HG03565 (cell line): ENCODE measurements around the gene NBAS.

Experiments
- ATAC-seq: cut with Tn5 transposase; IDR thresholded peaks from one replicate; pipeline ENCODE4 v1.9.1; 2021; ENCODE audit warnings: mild to moderate bottlenecking, moderate library complexity; ENCODE audit not compliant: unreplicated experiment

Gene NBAS

GRCh38 chr2:15560988-15561573 lies at the start of gene NBAS:
TSS of gene NBAS (minus strand) at chr2:15561334. CDS start at chr2:15561304, 30 bp downstream.
- peak; percentile 70 for ATAC-seq

GRCh38 chr2:15610430-15610952 lies 49.4 kb upstream of the NBAS start:
- ATAC-seq, result no peak

DNA sequence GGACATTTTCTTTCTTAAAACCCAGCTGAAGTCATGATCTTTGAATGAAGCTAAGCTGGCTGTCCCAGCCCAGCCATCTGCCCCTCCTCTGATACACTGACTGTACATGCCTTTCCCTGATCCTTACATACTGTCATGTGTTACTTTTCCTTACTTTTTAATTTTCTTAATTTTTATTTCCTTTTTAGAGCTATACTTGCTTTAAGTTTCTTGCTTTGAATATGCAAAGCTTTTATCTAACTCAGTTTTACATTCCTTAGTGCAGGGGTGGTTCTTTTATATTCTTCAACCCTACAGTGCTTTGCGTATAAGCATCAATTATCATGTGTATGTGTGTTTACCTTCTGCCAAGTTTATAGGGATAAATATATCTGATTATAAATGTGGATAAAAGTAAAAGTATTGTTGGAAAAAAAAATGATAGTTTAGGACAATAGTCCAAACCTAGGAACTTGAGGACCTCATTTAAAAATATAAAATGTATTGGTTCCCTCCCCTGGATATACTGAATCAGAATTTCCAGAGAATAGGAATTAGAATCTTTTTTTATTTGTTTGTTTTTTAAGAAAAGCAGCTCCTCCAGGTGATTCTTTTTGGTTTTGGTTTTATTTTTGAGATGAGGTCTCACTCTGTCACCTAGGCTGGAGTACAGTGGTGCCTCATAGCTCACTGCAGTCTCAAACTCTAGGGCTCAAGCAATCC lies 48.4 kb upstream of the NBAS start:
- no peak for ATAC-seq

- no peak for ATAC-seq
Observed at GRCh38 chr2:15608392-15608761, 47.2 kb upstream of the NBAS start.

DNA sequence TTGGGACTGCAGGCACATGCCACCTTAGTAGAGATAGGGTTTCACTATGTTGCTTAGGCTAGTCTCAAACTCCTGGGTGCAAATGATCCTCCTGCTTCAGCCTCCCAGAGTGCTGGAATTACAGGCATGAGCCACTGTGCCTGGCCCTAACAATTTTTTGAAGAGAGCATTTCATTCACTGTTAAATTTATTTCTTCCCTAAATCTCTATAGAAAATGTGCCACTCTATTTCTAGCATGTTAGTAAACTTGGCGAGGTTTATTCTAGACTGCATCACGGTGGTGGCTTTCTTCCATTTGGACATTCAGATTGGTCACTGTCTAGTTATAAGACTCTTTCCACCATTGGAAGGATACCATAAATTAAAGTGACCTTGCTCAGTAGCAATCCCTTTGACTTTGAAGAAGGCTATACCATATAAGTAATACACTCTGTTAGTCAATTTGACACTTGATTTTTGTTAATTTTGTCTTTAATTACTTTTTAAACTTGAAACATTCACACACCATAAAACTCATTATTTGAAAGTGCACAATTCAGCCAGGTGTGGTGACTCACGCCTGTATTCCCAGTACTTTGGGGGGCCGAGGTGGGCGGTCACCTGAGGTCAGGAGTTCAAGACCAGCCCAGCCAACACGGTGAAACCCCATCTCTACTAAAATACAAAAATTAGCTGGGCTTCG lies 46.7 kb upstream of the NBAS start:
- no peak for ATAC-seq

DNA sequence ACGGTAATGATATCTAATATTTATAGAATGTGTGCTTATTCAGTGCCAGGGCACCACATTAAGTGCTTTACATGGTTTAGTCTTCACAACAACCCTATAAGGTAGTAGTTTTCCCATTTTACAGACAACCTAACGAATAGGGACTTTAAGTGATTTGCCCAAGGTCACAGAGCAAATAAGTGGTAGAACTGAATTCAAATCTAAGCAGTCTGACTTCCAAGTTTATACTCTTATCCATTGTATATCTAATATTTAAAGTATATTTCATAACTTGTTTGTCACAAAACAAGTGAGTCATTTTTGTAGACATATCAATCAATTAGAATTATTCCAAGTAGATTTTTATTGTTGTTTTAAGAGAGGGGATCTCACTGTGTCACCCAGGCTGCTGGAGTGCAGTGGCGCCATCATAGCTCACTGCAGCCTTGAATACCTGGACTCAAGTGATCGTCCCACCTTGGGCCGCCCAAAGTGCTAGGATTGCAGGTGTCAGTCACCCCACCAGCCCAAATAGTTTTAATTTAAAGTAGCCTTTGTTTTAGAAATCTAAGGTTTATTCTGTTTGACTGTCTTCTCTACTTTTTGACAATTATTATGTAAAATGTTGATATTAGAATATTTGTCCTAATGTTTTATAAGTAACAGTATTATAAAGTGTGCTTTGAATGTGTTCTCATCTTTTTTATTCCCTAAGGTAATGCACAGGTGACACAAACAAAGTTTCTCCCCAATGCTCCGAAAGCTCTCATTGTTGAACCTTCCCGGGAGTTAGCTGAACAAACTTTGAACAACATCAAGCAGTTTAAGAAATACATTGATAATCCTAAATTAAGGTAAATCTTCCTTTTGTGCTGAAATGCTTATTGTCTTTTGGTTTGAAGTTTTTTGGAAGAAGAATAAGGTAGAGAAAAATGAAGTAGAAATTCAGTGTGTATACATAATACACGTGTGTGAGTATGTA lies 45.6 kb upstream of the NBAS start:
- no peak for ATAC-seq

- ATAC-seq, result no peak
Observed at GRCh38 chr2:15605721-15606120, 44.6 kb upstream of the NBAS start.

- ATAC-seq, result no peak
Observed at GRCh38 chr2:15603948-15604347, 42.8 kb upstream of the NBAS start.

GRCh38 chr2:15603044-15603765 lies 42.1 kb upstream of the NBAS start:
- ATAC-seq, result no peak

GRCh38 chr2:15602393-15602792 lies 41.3 kb upstream of the NBAS start:
- no peak for ATAC-seq

GRCh38 chr2:15601681-15602080 lies 40.5 kb upstream of the NBAS start:
- no peak for ATAC-seq

DNA sequence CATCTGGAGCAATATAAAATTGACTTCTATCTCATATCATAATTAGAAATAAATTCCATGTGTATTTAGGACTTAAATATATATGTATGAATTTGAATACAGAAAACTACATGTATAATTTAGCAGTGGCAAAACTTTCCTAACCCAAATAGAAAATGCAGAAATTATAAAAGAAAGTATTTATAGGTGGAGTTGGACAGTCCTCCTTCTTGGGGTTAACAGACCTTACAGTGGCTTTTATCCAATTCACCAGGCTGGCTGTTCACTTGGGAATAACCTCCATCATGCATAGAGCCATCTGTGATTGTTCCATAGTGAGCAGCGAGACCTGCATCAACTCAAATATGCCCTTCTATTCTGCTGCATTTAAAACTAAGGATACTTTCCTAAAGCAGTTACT lies 38.9 kb upstream of the NBAS start:
- no peak for ATAC-seq

- no peak for ATAC-seq
Observed at GRCh38 chr2:15596968-15597367, 35.8 kb upstream of the NBAS start.

GRCh38 chr2:15596350-15596749 lies 35.2 kb upstream of the NBAS start:
- ATAC-seq, result no peak

DNA sequence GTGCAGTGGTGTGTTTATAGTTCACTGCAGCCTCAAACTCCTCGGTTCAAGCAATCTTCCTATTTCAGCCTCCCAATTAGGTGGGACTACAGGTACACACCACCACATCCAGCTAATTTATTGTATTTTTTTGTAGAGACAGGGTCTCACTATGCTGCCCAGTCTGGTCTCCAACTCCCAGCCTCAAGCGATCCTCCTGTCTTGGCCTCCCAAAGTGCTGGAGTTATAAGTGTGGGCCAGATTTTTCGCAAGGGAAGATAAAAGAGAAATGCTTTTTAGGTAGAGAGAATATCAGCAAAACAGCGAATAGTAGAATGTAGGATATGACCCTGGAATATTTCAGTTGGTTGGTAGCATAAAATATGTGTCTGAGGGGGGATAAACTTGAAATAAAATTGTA lies 34.8 kb upstream of the NBAS start:
- ATAC-seq, result no peak

- ATAC-seq, result no peak
Observed at GRCh38 chr2:15595342-15595905, 34.3 kb upstream of the NBAS start.

GRCh38 chr2:15594291-15595256 lies 33.4 kb upstream of the NBAS start:
- ATAC-seq, result no peak

GRCh38 chr2:15593327-15593705 lies 32.2 kb upstream of the NBAS start:
- no peak for ATAC-seq
